GM12878 (cell line): Measurements from ENCODE around the gene CXCR6. TPM values are rescaled to one million over a fixed set of nuclear protein-coding genes. Genes with fewer than 3 reads are reported as not detected.

Experiments used
- ATF3 ChIP-seq: IDR thresholded peaks from 2 replicates; pipeline ENCODE4 v1.6.1; 2011; ENCODE audit warnings: low read depth, mild to moderate bottlenecking, low read length, moderate library complexity, borderline replicate concordance; ENCODE audit errors: extremely low read depth
- BCL11A ChIP-seq: IDR thresholded peaks from 2 replicates; pipeline ENCODE4 v1.6.1; 2011; ENCODE audit warnings: low read depth, low read length
- BCL3 ChIP-seq: IDR thresholded peaks from 2 replicates; pipeline ENCODE4 v1.6.1; 2011; ENCODE audit warnings: borderline replicate concordance, low read depth, mild to moderate bottlenecking, moderate library complexity, low read length; ENCODE audit not compliant: insufficient read depth, poor library complexity, severe bottlenecking
- CEBPZ ChIP-seq: fragments of 150-350 bp; IDR thresholded peaks from 2 replicates; pipeline ENCODE4 v1.6.1; 2016; ENCODE audit warnings: low read depth, low read length
- CHD1 ChIP-seq: IDR thresholded peaks from 2 replicates; pipeline ENCODE4 v1.6.1; 2012; ENCODE audit warnings: low read depth, low read length, improper control_type of control experiment
- CHD4 ChIP-seq: fragments of 200-600 bp; sonication (generic); IDR thresholded peaks from 2 replicates; pipeline ENCODE4 v1.6.1; 2016; ENCODE audit warnings: mild to moderate bottlenecking
- DPF2 ChIP-seq: fragments of 450-650 bp; IDR thresholded peaks from 2 replicates; pipeline ENCODE4 v1.6.1; 2017; ENCODE audit warnings: mild to moderate bottlenecking
- ESRRA ChIP-seq: IDR thresholded peaks from 2 replicates; pipeline ENCODE4 v1.6.1; 2012; ENCODE audit warnings: mild to moderate bottlenecking, low read length, improper control_type of control experiment
- HDGF ChIP-seq: fragments of 450-650 bp; IDR thresholded peaks from 2 replicates; pipeline ENCODE4 v1.6.1; 2016; ENCODE audit warnings: antibody characterized with exemption
- MAX ChIP-seq: IDR thresholded peaks from 2 replicates; pipeline ENCODE4 v1.6.1; 2012; ENCODE audit warnings: low read depth, low read length, improper control_type of control experiment
- MYB ChIP-seq: fragments of 150-350 bp; IDR thresholded peaks from 2 replicates; pipeline ENCODE4 v1.6.1; 2014; ENCODE audit warnings: mild to moderate bottlenecking, low read depth, low read length, borderline replicate concordance
- POU2F2 ChIP-seq: IDR thresholded peaks from 3 replicates; pipeline ENCODE4 v1.6.1; 2011; ENCODE audit warnings: low read depth, mild to moderate bottlenecking, low read length, borderline replicate concordance
- RELA ChIP-seq: fragments of 450-650 bp; IDR thresholded peaks from 2 replicates; pipeline ENCODE4 v1.8.0; 2014; ENCODE audit warnings: borderline replicate concordance; ENCODE audit not compliant: partially characterized antibody
- SMAD5 ChIP-seq: IDR thresholded peaks from 2 replicates; pipeline ENCODE4 v1.6.1; 2016; ENCODE audit warnings: antibody characterized with exemption, low read depth
- SMC3 ChIP-seq: IDR thresholded peaks from 2 replicates; pipeline ENCODE4 v1.6.1; 2011; ENCODE audit warnings: low read length, improper control_type of control experiment, borderline replicate concordance
- SP1 ChIP-seq: IDR thresholded peaks from one replicate; pipeline ENCODE4 v1.6.1; 2011; ENCODE audit warnings: low read depth, low read length
- TBL1XR1 ChIP-seq: IDR thresholded peaks from 2 replicates; pipeline ENCODE4 v1.6.1; 2012; ENCODE audit warnings: low read depth, low read length, improper control_type of control experiment
- ZBTB4 ChIP-seq: fragments of 450-650 bp; formaldehyde crosslinking; IDR thresholded peaks from 2 replicates; pipeline ENCODE4 v1.4.0; 2022; ENCODE audit warnings: mild to moderate bottlenecking, moderate library complexity
- ZNF207 ChIP-seq: fragments of 450-650 bp; IDR thresholded peaks from 2 replicates; pipeline ENCODE4 v1.6.1; 2014; ENCODE audit warnings: antibody characterized with exemption, mild to moderate bottlenecking, borderline replicate concordance
- ZNF384 ChIP-seq: IDR thresholded peaks from 2 replicates; pipeline ENCODE4 v1.6.1; 2012; ENCODE audit warnings: low read depth, mild to moderate bottlenecking, low read length, improper control_type of control experiment, borderline replicate concordance
- polyA plus RNA-seq, 11 experiments: library from polyadenylated mRNA; depleted of rRNA in 4 of 11; unstranded in 6 of 11; stranded (reverse) in 5 of 11; fragments of >200 nt; fragmentation: Nextera tagmentation in 4 of 11; fragmentation: Illumina TruSeq in 1 of 11; extraction: Ambion mirVana in 4 of 11; extraction: Trizol in 1 of 11; gene quantifications; 1 replicate in 1 of 11; 2 replicates in 10 of 11; pipeline versions ENCODE4 v1.2.1 to v1.2.3, GENCODE V29; 2011 to 2016; ENCODE audit warnings: inconsistent platforms in 2 of 11, missing spikeins in 2 of 11, low read depth in 1 of 11
- total RNA-seq, 4 experiments: library from RNA; depleted of rRNA in 3 of 4; stranded (reverse); fragments of >200 nt in 3 of 4; fragmentation: Illumina TruSeq in 1 of 4; extraction: Trizol in 1 of 4; gene quantifications; 2 replicates each; pipeline versions ENCODE4 v1.2.1 to v1.2.3, GENCODE V29; 2013 to 2021

Gene CXCR6
- total and polyA plus RNA-seq, 10 of the 15 experiments (the other 5 are each of a cell fraction or from before 2014, with no cell fraction given) = 0.04 to 0.20 (median 0.12) TPM; not detected in 5

GRCh38 chr3:45994419-45995235 is 51.4 kb downstream of the CXCR6 start (continued):
- TF ChIP-seq CEBPZ (no peak), HDGF (no peak), ZBTB4 (CRISPR knock-in tag) (no peak), MAX (peak; percentile 74), ATF3 (no peak), SMAD5 (0 out of 2 replicates have a peak, but pooled peaks have one; percentile 10), RELA (no peak), POU2F2 (no peak), ESRRA (no peak), TBL1XR1 (no peak), ZNF384 (peak; percentile 87), DPF2 (no peak), MYB (no peak), CHD1 (no peak), ZNF207 (no peak), BCL11A (0 out of 2 replicates have a peak, but pooled peaks have one; percentile 6), BCL3 (no peak), CHD4 (no peak), SP1 (no peak), SMC3 (no peak)
